Fibroblast of pulmonary artery (primary cell): Measurements from ENCODE around the gene GPX4.

Source experiments
- DNase-seq: peaks from one replicate; pipeline ENCODE4 v3.0.0-alpha.2; 2010; ENCODE audit warnings: low read depth
- H3K4me3 ChIP-seq: replicated peaks from 2 replicates; pipeline ENCODE4 v1.5.1; 2011; ENCODE audit warnings: low read depth, mild to moderate bottlenecking, control low read depth, low read length, moderate library complexity
- CTCF ChIP-seq: IDR thresholded peaks from 2 replicates; pipeline ENCODE4 v1.5.1; 2011; ENCODE audit warnings: mild to moderate bottlenecking, control low read depth, low read length, inconsistent platforms; ENCODE audit errors: missing control alignments

GPX4 gene

GRCh38 chr19:1106841-1107660 is 3.3 kb downstream of the GPX4 start:
- DNase-seq, result peak; percentile 65
- no peak overlapping the region for H3K4me3 ChIP-seq
- TF ChIP-seq CTCF, result peak; percentile 11

- DNase-seq, result no peak
- no peak for TF ChIP-seq CTCF
- H3K4me3 ChIP-seq, result no peak overlapping the region
Measured at GRCh38 chr19:1107661-1108261, 4.0 kb downstream of the GPX4 start.

- TF ChIP-seq CTCF, result no peak
- DNase-seq, result no peak
- H3K4me3 ChIP-seq, result no peak overlapping the region
Measured at GRCh38 chr19:1108291-1109031, 4.7 kb downstream of the GPX4 start.

GRCh38 chr19:1109032-1109551 is 5.3 kb downstream of the GPX4 start:
- no peak for DNase-seq
- H3K4me3 ChIP-seq, result no peak overlapping the region

GRCh38 chr19:1109697-1110671 is 6.2 kb downstream of the GPX4 start:
- no peak overlapping the region for H3K4me3 ChIP-seq
- no peak for TF ChIP-seq CTCF
- no peak for DNase-seq

More at GRCh38 chr19:1109032-1109551, 5.3 kb downstream of the GPX4 start:
- no peak for TF ChIP-seq CTCF
